A673 (cell line): ENCODE data around the gene PHACTR4. TPM values are rescaled to one million over a fixed set of nuclear protein-coding genes. Genes with fewer than 3 reads are reported as not detected.
"Not testable (repeated sequence)": the region's sequence is repeated elsewhere in the genome, so short reads cannot be mapped to it uniquely, and the experiment has no call there.

Source experiments
- BruUV-seq: library from RNA; stranded (reverse); fragments of 400-500 nt; replicated peaks from 2 replicates; lab custom pipeline; 2021; lab: Mats Ljungman, UMichigan
- CTCF ChIA-PET: fragments of 300-600 bp; sonication (Branson Sonifier 250); formaldehyde crosslinking; loops from one replicate; lab custom pipeline; 2022; ENCODE audit warnings: antibody characterized with exemption; lab: Charles Lee
- POLR2A ChIA-PET: fragments of 300-600 bp; sonication (Branson Sonifier 250); formaldehyde crosslinking; loops from one replicate; lab custom pipeline; 2022; ENCODE audit warnings: antibody characterized with exemption; ENCODE audit not compliant: low non-redundant PET; lab: Charles Lee
- DNase-seq: peaks from one replicate; pipeline ENCODE4 v3.0.0-alpha.2; 2015; ENCODE audit warnings: low spot score
- H3K27ac ChIP-seq: fragments of 200-600 bp; sonication (generic); 2 replicates; pipeline ENCODE4 v1.5.1; 2016; ENCODE audit warnings: mixed run types, low read depth, mild to moderate bottlenecking, mixed read lengths, antibody characterized with exemption, low read length; ENCODE audit not compliant: poor library complexity, severe bottlenecking
- H3K27me3 ChIP-seq: fragments of 200-600 bp; sonication (generic); replicated peaks from 2 replicates; pipeline ENCODE4 v1.6.1; 2017; ENCODE audit warnings: mixed run types, low read depth, mild to moderate bottlenecking, mixed read lengths, antibody characterized with exemption, low read length; ENCODE audit not compliant: insufficient read depth, poor library complexity
- H3K36me3 ChIP-seq: fragments of 200-600 bp; sonication (generic); 2 replicates; pipeline ENCODE4 v1.6.1; 2016; ENCODE audit warnings: mixed run types, mild to moderate bottlenecking, mixed read lengths, antibody characterized with exemption, low read length; ENCODE audit not compliant: insufficient read depth, poor library complexity, severe bottlenecking
- H3K4me1 ChIP-seq: fragments of 200-600 bp; sonication (generic); 2 replicates; pipeline ENCODE4 v1.6.1; 2017; ENCODE audit warnings: mixed run types, mild to moderate bottlenecking, mixed read lengths, antibody characterized with exemption, low read length; ENCODE audit not compliant: insufficient read depth, poor library complexity, severe bottlenecking
- H3K4me3 ChIP-seq: fragments of 200-600 bp; sonication (generic); 2 replicates; pipeline ENCODE4 v1.5.1; 2016; ENCODE audit warnings: low read depth, mixed run types, mild to moderate bottlenecking, mixed read lengths, low read length; ENCODE audit not compliant: poor library complexity, severe bottlenecking
- H3K9me3 ChIP-seq: fragments of 200-600 bp; sonication (generic); 2 replicates; pipeline ENCODE4 v1.6.1; 2016; ENCODE audit warnings: mixed run types, low read depth, mild to moderate bottlenecking, mixed read lengths, antibody characterized with exemption, low read length; ENCODE audit not compliant: poor library complexity, severe bottlenecking
- EZH2 ChIP-seq: fragments of 200-600 bp; sonication (generic); IDR thresholded peaks from 2 replicates; pipeline ENCODE4 v1.6.1; 2017; ENCODE audit warnings: borderline replicate concordance, low read depth, mild to moderate bottlenecking, mixed read lengths, antibody characterized with exemption, low read length; ENCODE audit not compliant: poor library complexity, severe bottlenecking
- intact Hi-C: fragments of 100-400 bp; cut with micrococcal nuclease; formaldehyde crosslinking; loops from one replicate; pipeline ENCODE4 v1.10.0; 2022; ENCODE audit not compliant: unreplicated experiment
- total RNA-seq: library from RNA; stranded (reverse); gene quantifications from 2 replicates; pipeline ENCODE4 v1.2.3, GENCODE V29; 2021
- TF ChIP-seq, protein P1 (sequence below): fragments of 300-800, 200-600 bp; sonication (generic); conservative IDR thresholded peaks from 2 replicates; pipeline ENCODE4 v1.5.1; 2017; ENCODE audit warnings: low read depth, mild to moderate bottlenecking, antibody characterized with exemption, low read length, moderate library complexity, mixed read lengths

The PHACTR4 gene
- total RNA-seq, 1 experiment from 2014 or later: 63.4 TPM

DNA sequence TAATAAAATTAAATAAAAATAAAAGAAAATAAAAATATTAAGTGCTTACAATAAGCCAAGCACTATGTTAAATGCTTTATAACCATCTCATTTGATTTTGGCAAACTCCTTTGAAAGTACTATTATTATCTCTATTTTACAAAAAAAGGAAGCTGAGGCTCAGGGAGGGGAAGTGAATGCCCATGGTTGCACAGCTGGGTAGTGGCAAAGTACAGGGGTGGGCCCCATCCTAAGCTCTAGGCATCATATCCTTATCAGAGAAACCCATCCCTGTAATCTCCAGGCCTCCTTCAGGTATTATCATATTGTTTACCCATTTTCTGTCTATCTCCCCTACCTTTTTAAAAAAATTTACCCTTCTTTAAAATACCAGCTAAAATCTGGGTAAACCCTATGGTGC lies 43.0 kb upstream of the PHACTR4 start:
- no peak overlapping the region for H3K27ac ChIP-seq
- ChIA-PET POLR2A (no interaction called here), CTCF (interaction anchor here (0.6 kb wide), 1 partner anchor 34 kb away, joined by 3 read pairs; no protein-coding TSS in a partner anchor)
- DNase-seq: no peak
- H3K9me3 ChIP-seq: no peaks in the 10 kb centered on the region
- peaks cover 3% of the 10 kb centered on the region for H3K36me3 ChIP-seq
- BruUV-seq: no TSS peak
- no peak overlapping the region for H3K4me3 ChIP-seq
- TF ChIP-seq, protein P1, sequence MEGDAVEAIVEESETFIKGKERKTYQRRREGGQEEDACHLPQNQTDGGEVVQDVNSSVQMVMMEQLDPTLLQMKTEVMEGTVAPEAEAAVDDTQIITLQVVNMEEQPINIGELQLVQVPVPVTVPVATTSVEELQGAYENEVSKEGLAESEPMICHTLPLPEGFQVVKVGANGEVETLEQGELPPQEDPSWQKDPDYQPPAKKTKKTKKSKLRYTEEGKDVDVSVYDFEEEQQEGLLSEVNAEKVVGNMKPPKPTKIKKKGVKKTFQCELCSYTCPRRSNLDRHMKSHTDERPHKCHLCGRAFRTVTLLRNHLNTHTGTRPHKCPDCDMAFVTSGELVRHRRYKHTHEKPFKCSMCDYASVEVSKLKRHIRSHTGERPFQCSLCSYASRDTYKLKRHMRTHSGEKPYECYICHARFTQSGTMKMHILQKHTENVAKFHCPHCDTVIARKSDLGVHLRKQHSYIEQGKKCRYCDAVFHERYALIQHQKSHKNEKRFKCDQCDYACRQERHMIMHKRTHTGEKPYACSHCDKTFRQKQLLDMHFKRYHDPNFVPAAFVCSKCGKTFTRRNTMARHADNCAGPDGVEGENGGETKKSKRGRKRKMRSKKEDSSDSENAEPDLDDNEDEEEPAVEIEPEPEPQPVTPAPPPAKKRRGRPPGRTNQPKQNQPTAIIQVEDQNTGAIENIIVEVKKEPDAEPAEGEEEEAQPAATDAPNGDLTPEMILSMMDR: no peak
- TF ChIP-seq EZH2: no peak
- intact Hi-C loops: no loop called here
- H3K27me3 ChIP-seq: no peaks in the 10 kb centered on the region
- H3K4me1 ChIP-seq: peaks cover 5% of the 10 kb centered on the region

GRCh38 chr1:28326984-28327383 lies 42.6 kb upstream of the PHACTR4 start:
- BruUV-seq: no TSS peak
- Histone ChIP-seq H3K27me3 (no peaks in the 10 kb centered on the region), H3K4me1 (peaks cover 5% of the 10 kb centered on the region), H3K4me3 (no peak overlapping the region), H3K9me3 (no peaks in the 10 kb centered on the region), H3K36me3 (peaks cover 7% of the 10 kb centered on the region), H3K27ac (no peak overlapping the region)
- ChIA-PET POLR2A (interaction anchor here (0.6 kb wide), 1 partner anchor 58 kb away, joined by 3 read pairs; no protein-coding TSS in a partner anchor), CTCF (no interaction called here)
- intact Hi-C loops: no loop called here
- no peak for TF ChIP-seq EZH2
- TF ChIP-seq, protein P1: no peak
- no peak for DNase-seq

DNA sequence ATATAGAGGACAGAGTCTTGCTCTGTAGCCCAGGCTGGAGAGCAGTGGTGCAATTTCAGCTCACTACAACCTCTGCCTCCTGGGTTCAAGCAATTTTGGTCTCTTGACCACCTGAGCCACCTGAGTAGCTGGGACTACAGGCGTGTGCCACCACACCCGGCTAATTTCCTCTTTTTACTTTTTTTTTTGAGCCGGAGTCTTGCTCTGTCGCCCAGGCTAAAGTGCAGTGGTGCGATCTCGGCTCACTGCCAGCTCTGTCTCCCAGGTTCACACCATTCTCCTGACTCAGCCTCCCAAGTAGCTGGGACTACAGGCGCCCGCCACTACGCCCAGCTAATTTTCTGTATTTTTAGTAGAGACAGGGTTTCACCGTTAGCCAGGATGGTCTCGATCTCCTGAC lies 42.1 kb upstream of the PHACTR4 start:
- POLR2A ChIA-PET: interaction anchor here (0.6 kb wide), 1 partner anchor 57 kb away, joined by 3 read pairs; no protein-coding TSS in a partner anchor
- BruUV-seq, H3K4me3 ChIP-seq, intact Hi-C loops, H3K9me3 ChIP-seq, DNase-seq, H3K27me3 ChIP-seq, H3K4me1 ChIP-seq, H3K27ac ChIP-seq, CTCF ChIA-PET: not testable (repeated sequence)
- H3K36me3 ChIP-seq: peaks cover 12% of the 10 kb centered on the region

DNA sequence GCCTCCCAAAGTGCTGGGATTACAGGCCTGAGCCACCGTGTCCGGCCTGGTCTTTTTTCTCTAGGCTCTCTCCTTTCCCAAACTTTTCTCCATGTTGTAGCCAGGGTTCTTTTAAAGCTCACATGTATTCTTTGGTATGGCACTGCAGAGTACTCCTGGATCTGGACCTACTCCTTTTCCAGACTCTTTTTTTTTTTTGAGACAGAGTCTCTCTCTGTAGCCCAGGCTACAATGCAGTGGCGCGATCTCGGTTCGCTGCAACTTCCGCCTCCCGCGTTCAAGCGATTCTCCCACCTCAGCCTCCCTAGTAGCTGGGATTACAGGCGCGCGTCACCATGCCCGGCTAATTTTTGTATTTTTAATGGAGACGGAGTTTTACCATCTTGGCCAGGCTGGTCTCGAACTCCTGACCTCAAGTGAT lies 41.3 kb upstream of the PHACTR4 start:
- no peak for TF ChIP-seq EZH2
- TF ChIP-seq, protein P1: no peak
- ChIA-PET POLR2A (interaction anchor here (0.5 to 1.3 kb wide), 6 partner anchors 9 to 408 kb away, joined by 3 to 10 read pairs (median 4); partner anchors contain the start of gene RCC1), CTCF (interaction anchor here (0.5 to 1.2 kb wide), 3 partner anchors 80 to 119 kb away, joined by 3 to 6 read pairs (median 3); no protein-coding TSS in a partner anchor)
- H3K4me3 ChIP-seq: peak overlapping the region; percentile 67
- H3K27ac ChIP-seq: peak overlapping the region; percentile 88
- H3K36me3 ChIP-seq: peaks cover 16% of the 10 kb centered on the region
- no peak for DNase-seq
- peaks cover 5% of the 10 kb centered on the region for H3K4me1 ChIP-seq
- H3K27me3 ChIP-seq: no peaks in the 10 kb centered on the region
- TSS peak; percentile 91 for BruUV-seq
- H3K9me3 ChIP-seq: no peaks in the 10 kb centered on the region
- intact Hi-C loops: loop anchor here (2.0 kb wide), 2 partner anchors 69 to 79 kb away; partner anchors contain the start of gene SESN2
